ENCODE results near the gene MAD1L1. TPM values are rescaled to one million over a fixed set of nuclear protein-coding genes. Genes with fewer than 3 reads are reported as not detected.

The MAD1L1 gene
- total and polyA plus RNA-seq, 10 donors: 47.3 to 118 (median 68.2) TPM

DNA sequence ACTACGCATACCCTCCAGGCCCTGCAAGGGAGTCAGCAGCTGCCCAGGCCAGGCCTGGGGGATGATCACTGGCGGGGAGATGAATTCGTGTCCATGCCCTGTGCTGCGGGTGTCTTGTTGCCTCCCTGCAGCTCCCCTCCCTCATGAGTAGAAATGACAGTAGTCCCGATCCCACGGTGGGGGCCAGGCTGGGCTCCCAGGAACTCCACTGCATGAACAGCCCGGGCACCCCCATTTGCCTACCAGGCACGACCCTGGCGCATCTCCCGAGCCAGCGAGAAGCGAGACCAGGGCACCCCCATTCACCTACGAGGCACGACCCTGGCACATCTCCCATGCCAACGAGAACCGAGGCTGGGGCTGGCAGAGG lies 316.2 kb downstream of the MAD1L1 start:
- Histone ChIP-seq H3K4me1 (peaks cover 11 to 96% (median 54%) of the 10 kb centered on the region in 6 donors), H3K9me3 (no peaks in the 10 kb centered on the region), H3K4me3 (no peak overlapping the region), H3K36me3 (peaks cover 0 to 48% (median 0%) of the 10 kb centered on the region in 6 donors), H3K27me3 (replicated peaks in 1 of 7) (no peaks in the 10 kb centered on the region), H3K27ac (no peak overlapping the region)
- peak; percentile 73 for DNase-seq
- TF ChIP-seq POLR2A (IDR thresholded peaks at IDR 0.05) (no peak), POLR2AphosphoS5 (IDR thresholded peaks at IDR 0.05) (no peak), CTCF (IDR thresholded peaks at IDR 0.05 in 8 of 11, conservative IDR thresholded peaks at IDR 0.05 in 3 of 11) (no peak)
- 94 to 100% (median 94%) methylated on average over 13 to 16 of the region's 16 CpGs for WGBS, 5 donors
- intact Hi-C loops (cut with DNase I; ENCODE audit: low total_unique reads): no loop called here

GRCh38 chr7:1915956-1916600 lies 316.7 kb downstream of the MAD1L1 start:
- H3K4me1 ChIP-seq: peaks cover 10 to 96% (median 51%) of the 10 kb centered on the region in 6 donors
- TF ChIP-seq POLR2A (IDR thresholded peaks at IDR 0.05) (no peak), CTCF (IDR thresholded peaks at IDR 0.05 in 8 of 11, conservative IDR thresholded peaks at IDR 0.05 in 3 of 11) (no peak), POLR2AphosphoS5 (IDR thresholded peaks at IDR 0.05) (peak in 2 of 3 donors; percentile 13 to 33)
- peak; percentile 65 for DNase-seq
- no peak overlapping the region for H3K4me3 ChIP-seq
- H3K9me3 ChIP-seq: no peaks in the 10 kb centered on the region
- WGBS, 5 donors: 78 to 87% (median 81%) methylated on average over 28 of the region's 28 CpGs
- intact Hi-C loops (cut with DNase I; ENCODE audit: low total_unique reads): no loop called here
- H3K36me3 ChIP-seq: peaks cover 0 to 53% (median 0%) of the 10 kb centered on the region in 6 donors
- no peak overlapping the region for H3K27ac ChIP-seq
- H3K27me3 ChIP-seq (replicated peaks in 1 of 7): no peaks in the 10 kb centered on the region

DNA sequence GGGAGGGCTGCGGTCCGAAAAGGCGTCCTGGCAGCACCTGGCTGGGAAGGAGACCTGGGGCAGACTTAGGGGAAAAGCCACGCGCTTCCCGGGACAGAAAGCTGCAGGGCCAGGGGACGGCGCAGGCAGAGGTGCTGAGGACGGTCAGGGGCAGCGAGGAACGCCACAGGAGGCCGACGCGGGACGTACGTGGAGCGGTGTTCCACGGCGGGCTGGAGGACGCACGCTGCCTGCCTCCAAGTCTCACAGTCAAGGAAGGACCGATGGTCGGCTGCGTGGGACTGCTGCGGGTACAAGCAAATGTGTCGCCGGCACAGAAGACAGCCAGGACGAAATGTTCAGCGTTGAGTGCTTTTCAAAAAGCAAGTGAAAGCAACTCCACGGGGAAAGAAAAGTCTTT lies 317.4 kb downstream of the MAD1L1 start:
- TF ChIP-seq POLR2AphosphoS5 (IDR thresholded peaks at IDR 0.05): no peak
- Histone ChIP-seq H3K4me1 (peaks cover 3 to 96% (median 43%) of the 10 kb centered on the region in 6 donors), H3K4me3 (no peak overlapping the region), H3K36me3 (peaks cover 0 to 54% (median 0%) of the 10 kb centered on the region in 6 donors), H3K27ac (no peak overlapping the region), H3K27me3 (replicated peaks in 1 of 7) (no peaks in the 10 kb centered on the region), H3K9me3 (no peaks in the 10 kb centered on the region)
- WGBS, 5 donors: 95 to 98% (median 97%) methylated on average over 30 of the region's 30 CpGs
- DNase-seq: peak; percentile 72
- intact Hi-C loops (cut with DNase I; ENCODE audit: low total_unique reads): no loop called here

- no peak overlapping the region for H3K27ac ChIP-seq
- DNase-seq: peak; percentile 64
- no peaks in the 10 kb centered on the region for H3K9me3 ChIP-seq
- TF ChIP-seq CTCF (IDR thresholded peaks at IDR 0.05 in 8 of 11, conservative IDR thresholded peaks at IDR 0.05 in 3 of 11): no peak
- 85 to 95% (median 92%) methylated on average over 9 of the region's 9 CpGs for WGBS, 5 donors
- H3K36me3 ChIP-seq: peaks cover 0 to 60% (median 0%) of the 10 kb centered on the region in 6 donors
- intact Hi-C loops (cut with DNase I; ENCODE audit: low total_unique reads): no loop called here
- peaks cover 3 to 93% (median 38%) of the 10 kb centered on the region in 6 donors for H3K4me1 ChIP-seq
- H3K27me3 ChIP-seq (replicated peaks in 1 of 7): no peaks in the 10 kb centered on the region
- H3K4me3 ChIP-seq: no peak overlapping the region
These were observed 318.0 kb downstream of the MAD1L1 start for GRCh38 chr7:1914743-1915142.
